ENCODE data around the gene EVA1B. TPM values are rescaled to one million over a fixed set of nuclear protein-coding genes. Genes with fewer than 3 reads are reported as not detected.

The EVA1B gene
- polyA plus RNA-seq, 2 of the 4 experiments (the other 2 are of a cell fraction) = 2.9 to 8.5 TPM

DNA sequence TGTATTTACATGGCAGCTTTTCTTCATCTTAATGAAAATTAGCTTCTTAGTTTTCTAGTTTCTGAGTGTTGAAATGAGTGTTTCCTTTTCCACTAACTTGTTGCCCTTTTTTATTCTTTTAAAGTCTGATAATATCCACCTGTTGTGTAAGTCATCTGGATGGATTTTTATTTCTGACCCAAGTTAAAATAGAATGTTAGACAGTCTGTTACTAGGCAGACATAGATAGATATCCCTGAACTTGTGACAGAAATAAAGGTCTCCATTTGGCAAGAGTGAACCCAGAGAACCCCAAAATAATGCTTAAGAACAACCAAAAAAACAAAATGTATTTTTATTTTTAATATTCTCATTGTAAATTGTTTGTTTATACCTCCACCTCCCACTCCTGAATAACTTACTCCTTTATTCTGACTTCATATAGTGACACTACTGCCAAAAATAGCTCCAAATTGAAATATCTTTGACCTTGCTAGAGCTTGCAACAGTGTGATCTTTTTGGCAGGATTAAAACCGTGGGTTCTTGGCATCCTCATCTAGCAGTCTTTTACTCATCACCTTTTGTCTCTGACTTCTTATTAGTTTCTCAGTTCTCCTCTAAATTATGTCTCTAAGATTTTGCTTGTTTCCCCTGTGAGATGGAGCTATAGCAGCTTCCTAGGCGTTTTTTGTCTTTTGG lies 44.2 kb downstream of the EVA1B start:
- Histone ChIP-seq H3K9me3 (no peaks in the 10 kb centered on the region), H3K4me3 (no peak overlapping the region), H3K27ac (no peak overlapping the region), H3K4me1 (peaks cover 29% of the 10 kb centered on the region; the same call in 2 of the 3 replicates), H3K4me2 (no peak overlapping the region)
- 53% methylated on average over 2 of the region's 2 CpGs for whole genome bisulfite sequencing (ENCODE audit: missing lambda C conversion rate)
- ChIA-PET CTCF (interaction anchor here (0.6 to 3.0 kb wide), 4 partner anchors 67 to 270 kb away, joined by 3 to 12 read pairs (median 3); partner anchors contain the start of gene TRAPPC3), POLR2A (no interaction called here)
- TF ChIP-seq, protein P1, sequence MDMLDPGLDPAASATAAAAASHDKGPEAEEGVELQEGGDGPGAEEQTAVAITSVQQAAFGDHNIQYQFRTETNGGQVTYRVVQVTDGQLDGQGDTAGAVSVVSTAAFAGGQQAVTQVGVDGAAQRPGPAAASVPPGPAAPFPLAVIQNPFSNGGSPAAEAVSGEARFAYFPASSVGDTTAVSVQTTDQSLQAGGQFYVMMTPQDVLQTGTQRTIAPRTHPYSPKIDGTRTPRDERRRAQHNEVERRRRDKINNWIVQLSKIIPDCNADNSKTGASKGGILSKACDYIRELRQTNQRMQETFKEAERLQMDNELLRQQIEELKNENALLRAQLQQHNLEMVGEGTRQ (IDR thresholded peaks at IDR 0.05) = no peak
- TF ChIP-seq ZSCAN20 (CRISPR knock-in tag; IDR thresholded peaks at IDR 0.05) (no peak), POLR2AphosphoS2 (conservative IDR thresholded peaks at IDR 0.05; ENCODE audit: low read length) (no peak), NFE2L2 (conservative IDR thresholded peaks at IDR 0.05; ENCODE audit: low read length) (no peak), RARB (CRISPR knock-in tag; IDR thresholded peaks at IDR 0.05) (no peak), HDAC2 (IDR thresholded peaks at IDR 0.05) (no peak), SMC3 (IDR thresholded peaks at IDR 0.05) (no peak), ZC3H11A (IDR thresholded peaks at IDR 0.05) (no peak), SREBF2 (IDR thresholded peaks at IDR 0.05) (no peak), JUN (IDR thresholded peaks at IDR 0.05) (no peak), FOSB (CRISPR knock-in tag; IDR thresholded peaks at IDR 0.05) (no peak), HOXB13 (CRISPR knock-in tag; IDR thresholded peaks at IDR 0.05; ENCODE audit: low read depth) (no peak), ZNF302 (CRISPR knock-in tag; IDR thresholded peaks at IDR 0.05) (no peak), NPAS2 (CRISPR knock-in tag; IDR thresholded peaks at IDR 0.05; ENCODE audit: borderline replicate concordance) (no peak), HOXB5 (CRISPR knock-in tag; IDR thresholded peaks at IDR 0.05) (no peak), NR3C1 (IDR thresholded peaks at IDR 0.05) (no peak)
- TF ChIP-seq, protein P2, sequence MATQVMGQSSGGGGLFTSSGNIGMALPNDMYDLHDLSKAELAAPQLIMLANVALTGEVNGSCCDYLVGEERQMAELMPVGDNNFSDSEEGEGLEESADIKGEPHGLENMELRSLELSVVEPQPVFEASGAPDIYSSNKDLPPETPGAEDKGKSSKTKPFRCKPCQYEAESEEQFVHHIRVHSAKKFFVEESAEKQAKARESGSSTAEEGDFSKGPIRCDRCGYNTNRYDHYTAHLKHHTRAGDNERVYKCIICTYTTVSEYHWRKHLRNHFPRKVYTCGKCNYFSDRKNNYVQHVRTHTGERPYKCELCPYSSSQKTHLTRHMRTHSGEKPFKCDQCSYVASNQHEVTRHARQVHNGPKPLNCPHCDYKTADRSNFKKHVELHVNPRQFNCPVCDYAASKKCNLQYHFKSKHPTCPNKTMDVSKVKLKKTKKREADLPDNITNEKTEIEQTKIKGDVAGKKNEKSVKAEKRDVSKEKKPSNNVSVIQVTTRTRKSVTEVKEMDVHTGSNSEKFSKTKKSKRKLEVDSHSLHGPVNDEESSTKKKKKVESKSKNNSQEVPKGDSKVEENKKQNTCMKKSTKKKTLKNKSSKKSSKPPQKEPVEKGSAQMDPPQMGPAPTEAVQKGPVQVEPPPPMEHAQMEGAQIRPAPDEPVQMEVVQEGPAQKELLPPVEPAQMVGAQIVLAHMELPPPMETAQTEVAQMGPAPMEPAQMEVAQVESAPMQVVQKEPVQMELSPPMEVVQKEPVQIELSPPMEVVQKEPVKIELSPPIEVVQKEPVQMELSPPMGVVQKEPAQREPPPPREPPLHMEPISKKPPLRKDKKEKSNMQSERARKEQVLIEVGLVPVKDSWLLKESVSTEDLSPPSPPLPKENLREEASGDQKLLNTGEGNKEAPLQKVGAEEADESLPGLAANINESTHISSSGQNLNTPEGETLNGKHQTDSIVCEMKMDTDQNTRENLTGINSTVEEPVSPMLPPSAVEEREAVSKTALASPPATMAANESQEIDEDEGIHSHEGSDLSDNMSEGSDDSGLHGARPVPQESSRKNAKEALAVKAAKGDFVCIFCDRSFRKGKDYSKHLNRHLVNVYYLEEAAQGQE (IDR thresholded peaks at IDR 0.05) = no peak
- TF ChIP-seq, protein P3, sequence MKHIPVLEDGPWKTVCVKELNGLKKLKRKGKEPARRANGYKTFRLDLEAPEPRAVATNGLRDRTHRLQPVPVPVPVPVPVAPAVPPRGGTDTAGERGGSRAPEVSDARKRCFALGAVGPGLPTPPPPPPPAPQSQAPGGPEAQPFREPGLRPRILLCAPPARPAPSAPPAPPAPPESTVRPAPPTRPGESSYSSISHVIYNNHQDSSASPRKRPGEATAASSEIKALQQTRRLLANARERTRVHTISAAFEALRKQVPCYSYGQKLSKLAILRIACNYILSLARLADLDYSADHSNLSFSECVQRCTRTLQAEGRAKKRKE (CRISPR knock-in tag; IDR thresholded peaks at IDR 0.05; ENCODE audit: low read depth) = no peak
- DNase-seq (ENCODE audit: low read depth in 1 of 2, low spot score in 1 of 2) = no peak
- ATAC-seq = no peak
- no peak for FAIRE-seq

DNA sequence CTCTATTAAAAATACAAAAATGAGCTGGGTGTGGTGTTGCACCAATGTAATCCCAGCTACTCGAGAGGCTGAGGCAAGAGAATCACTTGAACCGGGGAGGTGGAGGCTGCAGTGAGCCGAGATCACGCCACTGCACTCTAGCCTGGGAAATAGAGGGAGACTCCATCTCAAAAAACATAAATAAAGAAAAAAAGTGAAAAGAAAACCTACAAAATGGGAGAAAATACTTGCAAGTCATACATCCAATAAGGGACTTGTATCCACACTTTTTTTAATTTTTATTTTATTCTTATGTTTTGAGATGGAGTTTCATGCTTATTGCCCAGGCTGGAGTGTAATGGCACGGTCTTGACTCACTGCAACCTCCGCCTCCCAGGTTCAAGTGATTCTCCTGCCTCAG lies 46.8 kb downstream of the EVA1B start:
- Histone ChIP-seq H3K9me3 (no peaks in the 10 kb centered on the region), H3K27ac (no peak overlapping the region), H3K4me3 (no peak overlapping the region), H3K4me1 (peaks cover 12% of the 10 kb centered on the region; the same call in 2 of the 3 replicates), H3K4me2 (no peak overlapping the region)
- WGBS (ENCODE audit: missing lambda C conversion rate) = 98% methylated on average over 6 of the region's 6 CpGs
- ATAC-seq (no peak), FAIRE-seq (no peak), DNase-seq (ENCODE audit: low read depth in 1 of 2, low spot score in 1 of 2) (no peak)
- ChIA-PET POLR2A (no interaction called here), CTCF (interaction anchor here (1.2 to 1.4 kb wide), 3 partner anchors 88 to 177 kb away, joined by 3 to 4 read pairs (median 3); no protein-coding TSS in a partner anchor)
- TF ChIP-seq MAFK (IDR thresholded peaks at IDR 0.05; ENCODE audit: partially characterized antibody) (no peak), HOXB13 (CRISPR knock-in tag; IDR thresholded peaks at IDR 0.05; ENCODE audit: low read depth) (no peak), MAZ (IDR thresholded peaks at IDR 0.05; ENCODE audit: borderline replicate concordance, low read depth, low read length) (no peak), CHD4 (IDR thresholded peaks at IDR 0.05; ENCODE audit: borderline replicate concordance) (no peak), BHLHE40 (IDR thresholded peaks at IDR 0.05; ENCODE audit: low read depth, low read length) (no peak), EP300 (IDR thresholded peaks at IDR 0.05) (no peak), RCOR1 (IDR thresholded peaks at IDR 0.05; ENCODE audit: low read depth, low read length) (no peak), HOXA7 (CRISPR knock-in tag; IDR thresholded peaks at IDR 0.05) (no peak), NR3C1 (IDR thresholded peaks at IDR 0.05) (no peak)
- TF ChIP-seq, protein P4, sequence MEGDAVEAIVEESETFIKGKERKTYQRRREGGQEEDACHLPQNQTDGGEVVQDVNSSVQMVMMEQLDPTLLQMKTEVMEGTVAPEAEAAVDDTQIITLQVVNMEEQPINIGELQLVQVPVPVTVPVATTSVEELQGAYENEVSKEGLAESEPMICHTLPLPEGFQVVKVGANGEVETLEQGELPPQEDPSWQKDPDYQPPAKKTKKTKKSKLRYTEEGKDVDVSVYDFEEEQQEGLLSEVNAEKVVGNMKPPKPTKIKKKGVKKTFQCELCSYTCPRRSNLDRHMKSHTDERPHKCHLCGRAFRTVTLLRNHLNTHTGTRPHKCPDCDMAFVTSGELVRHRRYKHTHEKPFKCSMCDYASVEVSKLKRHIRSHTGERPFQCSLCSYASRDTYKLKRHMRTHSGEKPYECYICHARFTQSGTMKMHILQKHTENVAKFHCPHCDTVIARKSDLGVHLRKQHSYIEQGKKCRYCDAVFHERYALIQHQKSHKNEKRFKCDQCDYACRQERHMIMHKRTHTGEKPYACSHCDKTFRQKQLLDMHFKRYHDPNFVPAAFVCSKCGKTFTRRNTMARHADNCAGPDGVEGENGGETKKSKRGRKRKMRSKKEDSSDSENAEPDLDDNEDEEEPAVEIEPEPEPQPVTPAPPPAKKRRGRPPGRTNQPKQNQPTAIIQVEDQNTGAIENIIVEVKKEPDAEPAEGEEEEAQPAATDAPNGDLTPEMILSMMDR (IDR thresholded peaks at IDR 0.05) = no peak
- TF ChIP-seq, protein P5, sequence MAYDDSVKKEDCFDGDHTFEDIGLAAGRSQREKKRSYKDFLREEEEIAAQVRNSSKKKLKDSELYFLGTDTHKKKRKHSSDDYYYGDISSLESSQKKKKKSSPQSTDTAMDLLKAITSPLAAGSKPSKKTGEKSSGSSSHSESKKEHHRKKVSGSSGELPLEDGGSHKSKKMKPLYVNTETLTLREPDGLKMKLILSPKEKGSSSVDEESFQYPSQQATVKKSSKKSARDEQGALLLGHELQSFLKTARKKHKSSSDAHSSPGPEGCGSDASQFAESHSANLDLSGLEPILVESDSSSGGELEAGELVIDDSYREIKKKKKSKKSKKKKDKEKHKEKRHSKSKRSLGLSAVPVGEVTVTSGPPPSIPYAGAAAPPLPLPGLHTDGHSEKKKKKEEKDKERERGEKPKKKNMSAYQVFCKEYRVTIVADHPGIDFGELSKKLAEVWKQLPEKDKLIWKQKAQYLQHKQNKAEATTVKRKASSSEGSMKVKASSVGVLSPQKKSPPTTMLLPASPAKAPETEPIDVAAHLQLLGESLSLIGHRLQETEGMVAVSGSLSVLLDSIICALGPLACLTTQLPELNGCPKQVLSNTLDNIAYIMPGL (CRISPR knock-in tag; IDR thresholded peaks at IDR 0.05; ENCODE audit: borderline replicate concordance) = no peak
- TF ChIP-seq, protein P1 (IDR thresholded peaks at IDR 0.05) = no peak
- TF ChIP-seq, protein P6, sequence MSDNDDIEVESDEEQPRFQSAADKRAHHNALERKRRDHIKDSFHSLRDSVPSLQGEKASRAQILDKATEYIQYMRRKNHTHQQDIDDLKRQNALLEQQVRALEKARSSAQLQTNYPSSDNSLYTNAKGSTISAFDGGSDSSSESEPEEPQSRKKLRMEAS (IDR thresholded peaks at IDR 0.05) = no peak
